B cell (primary cell): ENCODE results near the gene ZNF496.

Experiments used
- CTCF ChIP-seq: fragments of 200-600 bp; IDR thresholded peaks from one replicate; pipeline ENCODE4 v1.8.0; 2022; ENCODE audit warnings: antibody characterized with exemption, mild to moderate bottlenecking
- EZH2 ChIP-seq: IDR thresholded peaks from 2 replicates; pipeline ENCODE4 v1.6.1; 2012; ENCODE audit warnings: borderline replicate concordance, low read depth, mild to moderate bottlenecking, moderate library complexity, low read length; ENCODE audit not compliant: insufficient read depth, poor library complexity, severe bottlenecking

- no peak for TF ChIP-seq CTCF
- TF ChIP-seq EZH2 = no peak
These were observed 56.9 kb downstream of the ZNF496 start for GRCh38 chr1:247274605-247275256.
